Measurements from ENCODE around the gene CGB7. TPM values are rescaled to one million over a fixed set of nuclear protein-coding genes. Genes with fewer than 3 reads are reported as not detected.

The CGB7 gene
- total and polyA plus RNA-seq, 10 donors: 0.03 to 0.06 TPM; not detected in 8

- TF ChIP-seq, protein P1, sequence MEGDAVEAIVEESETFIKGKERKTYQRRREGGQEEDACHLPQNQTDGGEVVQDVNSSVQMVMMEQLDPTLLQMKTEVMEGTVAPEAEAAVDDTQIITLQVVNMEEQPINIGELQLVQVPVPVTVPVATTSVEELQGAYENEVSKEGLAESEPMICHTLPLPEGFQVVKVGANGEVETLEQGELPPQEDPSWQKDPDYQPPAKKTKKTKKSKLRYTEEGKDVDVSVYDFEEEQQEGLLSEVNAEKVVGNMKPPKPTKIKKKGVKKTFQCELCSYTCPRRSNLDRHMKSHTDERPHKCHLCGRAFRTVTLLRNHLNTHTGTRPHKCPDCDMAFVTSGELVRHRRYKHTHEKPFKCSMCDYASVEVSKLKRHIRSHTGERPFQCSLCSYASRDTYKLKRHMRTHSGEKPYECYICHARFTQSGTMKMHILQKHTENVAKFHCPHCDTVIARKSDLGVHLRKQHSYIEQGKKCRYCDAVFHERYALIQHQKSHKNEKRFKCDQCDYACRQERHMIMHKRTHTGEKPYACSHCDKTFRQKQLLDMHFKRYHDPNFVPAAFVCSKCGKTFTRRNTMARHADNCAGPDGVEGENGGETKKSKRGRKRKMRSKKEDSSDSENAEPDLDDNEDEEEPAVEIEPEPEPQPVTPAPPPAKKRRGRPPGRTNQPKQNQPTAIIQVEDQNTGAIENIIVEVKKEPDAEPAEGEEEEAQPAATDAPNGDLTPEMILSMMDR (IDR thresholded peaks at IDR 0.05 in 8 of 11, conservative IDR thresholded peaks at IDR 0.05 in 3 of 11): no peak
- TF ChIP-seq POLR2A (IDR thresholded peaks at IDR 0.05): no peak
- TF ChIP-seq POLR2AphosphoS5 (IDR thresholded peaks at IDR 0.05): no peak
- H3K36me3 ChIP-seq: peaks cover 4 to 100% (median 59%) of the 10 kb centered on the region in 6 donors
- DNase-seq: no peak
- H3K4me3 ChIP-seq: no peak overlapping the region
- 88 to 98% (median 96%) methylated on average over 7 of the region's 7 CpGs for WGBS, 5 donors
- no peaks in the 10 kb centered on the region for H3K27me3 ChIP-seq (replicated peaks in 1 of 7)
- H3K27ac ChIP-seq: no peak overlapping the region
- H3K4me1 ChIP-seq: peaks cover 0 to under 1% (median 0%) of the 10 kb centered on the region in 6 donors
- intact Hi-C loops (cut with DNase I; ENCODE audit: low total_unique reads): no loop called here
- no peaks in the 10 kb centered on the region for H3K9me3 ChIP-seq
Measured at GRCh38 chr19:49004964-49005614, 52.5 kb downstream of the CGB7 start.

Small RNAs within 50 kb of the gene (microRNA-seq; reads per million reads assigned to microRNA genes)
- 0 reads per million in 3 donors for gene MIR6798

Small RNAs within 50 kb of the gene (small RNA-seq; reads per million reads assigned to genes)
- gene MIR6798 (0 reads per million in 4 donors), gene RN7SL708P (0 reads per million in 4 donors)

Other genes starting within 250 kb of the CGB7 start
- gene BCAT2, start 246.7 kb downstream of the CGB7 start, total RNA-seq: 10 to 100 TPM; 15.5 to 25.3 (median 20.4) TPM
- gene BCAT2, start 246.7 kb downstream of the CGB7 start, polyA plus RNA-seq: 10 to 100 TPM; 25.5 to 31.7 (median 29.4) TPM
- gene HSD17B14, start 221.3 kb downstream of the CGB7 start, total RNA-seq: 10 to 100 TPM in 3 of 7 donors, 1 to 10 TPM in 4; 2.4 to 14.7 (median 8.1) TPM
- 10 to 100 TPM; 10.1 to 16.5 (median 11.2) TPM for gene HSD17B14, start 221.3 kb downstream of the CGB7 start, polyA plus RNA-seq
- 10 to 100 TPM in 6 of 7 donors, 1 to 10 TPM in 1; 8.6 to 24.2 (median 16.0) TPM for gene PLEKHA4, start 189.1 kb downstream of the CGB7 start, total RNA-seq
- gene PLEKHA4, start 189.1 kb downstream of the CGB7 start, polyA plus RNA-seq: 10 to 100 TPM; 12.2 to 20.6 (median 13.8) TPM
- 10 to 100 TPM; 30.2 to 74.2 (median 47.6) TPM for gene PPP1R15A, start 185.3 kb downstream of the CGB7 start, total RNA-seq
- gene PPP1R15A, start 185.3 kb downstream of the CGB7 start, polyA plus RNA-seq: 10 to 100 TPM; 18.5 to 54.5 (median 21.5) TPM
- 1 to 10 TPM in 3 of 7 donors, under 1 TPM in 3, not detected in 1; 0.34 to 5.0 (median 1.3) TPM for gene TULP2, start 159.0 kb downstream of the CGB7 start, total RNA-seq
- gene TULP2, start 159.0 kb downstream of the CGB7 start, polyA plus RNA-seq: under 1 TPM in 2 of 3 donors, not detected in 1; 0.14 to 0.32 TPM
- 100 to 1,000 TPM; 217 to 321 (median 268) TPM for gene NUCB1, start 157.4 kb downstream of the CGB7 start, total RNA-seq
- gene NUCB1, start 157.4 kb downstream of the CGB7 start, polyA plus RNA-seq: 100 to 1,000 TPM in 1 of 3 donors, 10 to 100 TPM in 2; 67.6 to 125 (median 72.4) TPM
- 1 to 10 TPM in 4 of 7 donors, under 1 TPM in 2, not detected in 1; 0.51 to 4.5 (median 2.5) TPM for gene DHDH, start 124.0 kb downstream of the CGB7 start, total RNA-seq
- gene DHDH, start 124.0 kb downstream of the CGB7 start, polyA plus RNA-seq: 1 to 10 TPM; 1.2 to 2.6 (median 1.2) TPM
- 100 to 1,000 TPM in 6 of 7 donors, 10 to 100 TPM in 1; 65.9 to 158 (median 113) TPM for gene BAX, start 102.9 kb downstream of the CGB7 start, total RNA-seq
- gene BAX, start 102.9 kb downstream of the CGB7 start, polyA plus RNA-seq: 100 to 1,000 TPM; 131 to 219 (median 177) TPM
- over 10,000 TPM in 2 of 7 donors, 1,000 to 10,000 TPM in 5; 4,960 to 10,995 (median 6,703) TPM for gene FTL, start 92.4 kb downstream of the CGB7 start, total RNA-seq
- over 10,000 TPM in 1 of 3 donors, 1,000 to 10,000 TPM in 2; 5,646 to 14,078 (median 8,665) TPM for gene FTL, start 92.4 kb downstream of the CGB7 start, polyA plus RNA-seq
- 10 to 100 TPM; 23.3 to 47.1 (median 32.1) TPM for gene GYS1, start 64.4 kb downstream of the CGB7 start, total RNA-seq
- gene GYS1, start 64.4 kb downstream of the CGB7 start, polyA plus RNA-seq: 10 to 100 TPM; 11.9 to 20.0 (median 15.1) TPM
- gene RUVBL2, start 63.9 kb downstream of the CGB7 start, total RNA-seq: 10 to 100 TPM; 32.0 to 46.9 (median 38.4) TPM
- gene RUVBL2, start 63.9 kb downstream of the CGB7 start, polyA plus RNA-seq: 10 to 100 TPM; 46.7 to 58.4 (median 53.5) TPM
- gene LHB, start 40.7 kb downstream of the CGB7 start, total RNA-seq: under 1 TPM in 1 of 7 donors, not detected in 6; 0.79 TPM
- gene LHB, start 40.7 kb downstream of the CGB7 start, polyA plus RNA-seq: 1 to 10 TPM in 2 of 3 donors, under 1 TPM in 1; 0.50 to 1.5 (median 1.5) TPM
- not detected for gene CGB3, start 33.4 kb downstream of the CGB7 start, total RNA-seq
- not detected for gene CGB3, start 33.4 kb downstream of the CGB7 start, polyA plus RNA-seq
- not detected for gene CGB2, start 25.9 kb downstream of the CGB7 start, total RNA-seq
- not detected for gene CGB2, start 25.9 kb downstream of the CGB7 start, polyA plus RNA-seq
- not detected for gene CGB1, start 20.9 kb downstream of the CGB7 start, total RNA-seq
- gene CGB1, start 20.9 kb downstream of the CGB7 start, polyA plus RNA-seq: under 1 TPM in 1 of 3 donors, not detected in 2; 0.35 TPM
- not detected for gene CGB5, start 13.9 kb downstream of the CGB7 start, total RNA-seq
- gene CGB5, start 13.9 kb downstream of the CGB7 start, polyA plus RNA-seq: not detected
- gene CGB8, start 8.6 kb downstream of the CGB7 start, total RNA-seq: not detected
- not detected for gene CGB8, start 8.6 kb downstream of the CGB7 start, polyA plus RNA-seq
- not detected for gene NTF4, start 7.1 kb upstream of the CGB7 start, total RNA-seq
- gene NTF4, start 7.1 kb upstream of the CGB7 start, polyA plus RNA-seq: not detected
- gene KCNA7, start 14.9 kb upstream of the CGB7 start, total RNA-seq: not detected
- under 1 TPM in 1 of 3 donors, not detected in 2; 0.02 TPM for gene KCNA7, start 14.9 kb upstream of the CGB7 start, polyA plus RNA-seq
- gene SNRNP70, start 27.7 kb upstream of the CGB7 start, total RNA-seq: 100 to 1,000 TPM; 238 to 337 (median 270) TPM
- gene SNRNP70, start 27.7 kb upstream of the CGB7 start, polyA plus RNA-seq: 100 to 1,000 TPM; 198 to 559 (median 421) TPM
- 1 to 10 TPM; 2.7 to 9.6 (median 5.5) TPM for gene LIN7B, start 56.6 kb upstream of the CGB7 start, total RNA-seq
- gene LIN7B, start 56.6 kb upstream of the CGB7 start, polyA plus RNA-seq: 1 to 10 TPM; 7.2 to 9.5 (median 9.2) TPM
- gene C19orf73, start 61.4 kb upstream of the CGB7 start, total RNA-seq: 1 to 10 TPM in 4 of 7 donors, under 1 TPM in 2, not detected in 1; 0.70 to 5.4 (median 1.6) TPM
- 1 to 10 TPM; 3.9 to 5.5 (median 4.2) TPM for gene C19orf73, start 61.4 kb upstream of the CGB7 start, polyA plus RNA-seq
- gene PPFIA3, start 61.8 kb upstream of the CGB7 start, total RNA-seq: 1 to 10 TPM; 3.6 to 9.5 (median 5.4) TPM
- 10 to 100 TPM in 1 of 3 donors, 1 to 10 TPM in 2; 6.9 to 17.2 (median 8.4) TPM for gene PPFIA3, start 61.8 kb upstream of the CGB7 start, polyA plus RNA-seq
- under 1 TPM in 2 of 7 donors, not detected in 5; 0.27 to 0.47 TPM for gene HRC, start 97.6 kb upstream of the CGB7 start, total RNA-seq
- under 1 TPM; 0.07 to 0.27 (median 0.22) TPM for gene HRC, start 97.6 kb upstream of the CGB7 start, polyA plus RNA-seq
- gene TRPM4, start 100.0 kb upstream of the CGB7 start, total RNA-seq: 10 to 100 TPM in 5 of 7 donors, 1 to 10 TPM in 2; 3.6 to 28.7 (median 13.2) TPM
- gene TRPM4, start 100.0 kb upstream of the CGB7 start, polyA plus RNA-seq: 10 to 100 TPM in 1 of 3 donors, 1 to 10 TPM in 2; 3.3 to 18.7 (median 4.6) TPM